AG09319 (cell line): ENCODE measurements around the gene FRMD6.
A peak's percentile ranks its signal among the peaks of the same experiment; 100 is the strongest.

ENCODE experiments used
- DNase-seq: peaks from one replicate; pipeline ENCODE4 v3.0.0-alpha.2; 2010; ENCODE audit warnings: low read depth; ENCODE audit errors: extremely low read depth
- CTCF ChIP-seq: IDR thresholded peaks from 2 replicates; pipeline ENCODE4 v1.5.1; 2011; ENCODE audit warnings: low read depth, mild to moderate bottlenecking, inconsistent platforms, low read length, moderate library complexity

Gene FRMD6

GRCh38 chr14:51680031-51680430 lies 28.3 kb downstream of the FRMD6 start:
- TF ChIP-seq CTCF, result no peak
- DNase-seq, result no peak

GRCh38 chr14:51681411-51681810 lies 29.7 kb downstream of the FRMD6 start:
- no peak for TF ChIP-seq CTCF
- no peak for DNase-seq

GRCh38 chr14:51682411-51682810 lies 30.7 kb downstream of the FRMD6 start:
- TF ChIP-seq CTCF, result no peak
- peak; percentile 20 for DNase-seq

GRCh38 chr14:51684760-51685159 lies 33.0 kb downstream of the FRMD6 start:
- no peak for DNase-seq
- TF ChIP-seq CTCF, result no peak

GRCh38 chr14:51691176-51691575 lies 39.5 kb downstream of the FRMD6 start:
- DNase-seq, result no peak

GRCh38 chr14:51692646-51693045 lies 40.9 kb downstream of the FRMD6 start:
- TF ChIP-seq CTCF, result no peak
- DNase-seq, result no peak

More at GRCh38 chr14:51691176-51691575, 39.5 kb downstream of the FRMD6 start:
- TF ChIP-seq CTCF, result no peak

- DNase-seq, result no peak
- TF ChIP-seq CTCF, result no peak
These were observed 46.1 kb downstream of the FRMD6 start for GRCh38 chr14:51697848-51698247.
